Neural progenitor cell (in vitro differentiated cells): Measurements from ENCODE around the gene GUCY1A2. TPM values are rescaled to one million over a fixed set of nuclear protein-coding genes. Genes with fewer than 3 reads are reported as not detected.

Source experiments
- DNase-seq: peaks from one replicate; pipeline ENCODE4 v3.0.0-alpha.2; 2016; ENCODE audit warnings: low spot score
- H2AFZ ChIP-seq: fragments of 200-600 bp; sonication (generic); replicated peaks from 2 replicates; pipeline ENCODE4 v1.6.1; 2016; ENCODE audit warnings: antibody characterized with exemption
- H3F3A ChIP-seq: fragments of 200-600 bp; sonication (generic); 2 replicates; pipeline ENCODE4 v1.6.1; 2016; ENCODE audit warnings: antibody characterized with exemption, low read depth
- H3K27ac ChIP-seq: fragments of 200-600 bp; sonication (generic); 2 replicates; pipeline ENCODE4 v1.5.1; 2016; ENCODE audit warnings: mild to moderate bottlenecking
- H3K27me3 ChIP-seq: fragments of 200-600 bp; sonication (generic); 2 replicates; pipeline ENCODE4 v1.6.1; 2016; ENCODE audit warnings: mild to moderate bottlenecking, moderate library complexity
- H3K36me3 ChIP-seq: fragments of 200-600 bp; sonication (generic); 2 replicates; pipeline ENCODE4 v1.5.1; 2016
- H3K4me1 ChIP-seq: fragments of 200-600 bp; sonication (generic); 2 replicates; pipeline ENCODE4 v1.6.1; 2016; ENCODE audit warnings: mixed run types
- H3K4me2 ChIP-seq: fragments of 200-600 bp; sonication (generic); 2 replicates; pipeline ENCODE4 v1.6.1; 2016
- H3K4me3 ChIP-seq: fragments of 200-600 bp; sonication (generic); 2 replicates; pipeline ENCODE4 v1.5.1; 2016
- H3K79me2 ChIP-seq: fragments of 200-600 bp; sonication (generic); 2 replicates; pipeline ENCODE4 v1.6.1; 2016; ENCODE audit warnings: low read depth
- H3K9ac ChIP-seq: fragments of 200-600 bp; sonication (generic); 2 replicates; pipeline ENCODE4 v1.6.1; 2016
- H3K9me3 ChIP-seq: fragments of 200-600 bp; sonication (generic); 2 replicates; pipeline ENCODE4 v1.5.1; 2016; ENCODE audit warnings: low read depth
- H4K20me1 ChIP-seq: fragments of 200-600 bp; sonication (generic); 2 replicates; pipeline ENCODE4 v1.6.1; 2016; ENCODE audit warnings: low read depth
- H3K27ac Mint-ChIP-seq: 3 replicates; pipeline ENCODE4 v1.8.0; 2021; ENCODE audit warnings: mixed read lengths
- H3K27me3 Mint-ChIP-seq: 2 replicates; pipeline ENCODE4 v1.8.0; 2022; ENCODE audit warnings: low read depth, mild to moderate bottlenecking, inconsistent platforms, moderate library complexity, mixed read lengths; ENCODE audit not compliant: insufficient read depth
- H3K36me3 Mint-ChIP-seq: 3 replicates; pipeline ENCODE4 v1.8.0; 2021; ENCODE audit warnings: mixed read lengths
- H3K4me1 Mint-ChIP-seq: 3 replicates; pipeline ENCODE4 v1.8.0; 2021; ENCODE audit warnings: mixed read lengths
- H3K4me3 Mint-ChIP-seq: 3 replicates; pipeline ENCODE4 v1.8.0; 2021; ENCODE audit warnings: mild to moderate bottlenecking, moderate library complexity, mixed read lengths
- H3K9me3 Mint-ChIP-seq: 3 replicates; pipeline ENCODE4 v1.8.0; 2020; ENCODE audit warnings: mixed read lengths
- CTCF ChIP-seq: fragments of 200-600 bp; sonication (generic); IDR thresholded peaks from 2 replicates; pipeline ENCODE4 v1.5.1; 2017; ENCODE audit warnings: antibody characterized with exemption, mild to moderate bottlenecking
- EZH2 ChIP-seq: fragments of 200-600 bp; sonication (generic); IDR thresholded peaks from 2 replicates; pipeline ENCODE4 v1.6.1; 2017; ENCODE audit warnings: antibody characterized with exemption, mild to moderate bottlenecking, moderate library complexity
- EZH2phosphoT487 ChIP-seq: fragments of 200-600 bp; sonication (generic); IDR thresholded peaks from 2 replicates; pipeline ENCODE4 v1.6.1; 2017; ENCODE audit warnings: antibody characterized with exemption
- total RNA-seq: library from RNA; depleted of rRNA; stranded (reverse); fragments of >200 nt; gene quantifications from 2 replicates; pipeline ENCODE4 v1.2.3, GENCODE V29; 2015; ENCODE audit warnings: low replicate concordance

Gene GUCY1A2
- total RNA-seq, 1 donor from 2014 or later = 0.54 TPM

- no peaks in the 10 kb centered on the region for H3K27me3 ChIP-seq
- H3K4me3 ChIP-seq = no peak overlapping the region
- no peaks in the 10 kb centered on the region for H3K79me2 ChIP-seq
- no peaks in the 10 kb centered on the region for H3F3A ChIP-seq
- Mint-ChIP-seq H3K36me3 (no peaks in the 10 kb centered on the region), H3K9me3 (peaks cover 13% of the 10 kb centered on the region), H3K4me3 (no peak overlapping the region), H3K27ac (no peak overlapping the region), H3K4me1 (no peaks in the 10 kb centered on the region), H3K27me3 (peaks cover 2% of the 10 kb centered on the region)
- H3K27ac ChIP-seq = no peak overlapping the region
- H3K9me3 ChIP-seq = no peaks in the 10 kb centered on the region
- H4K20me1 ChIP-seq = no peaks in the 10 kb centered on the region
- no peak overlapping the region for H3K4me2 ChIP-seq
- H3K4me1 ChIP-seq = no peaks in the 10 kb centered on the region
- TF ChIP-seq CTCF = no peak
- no peaks in the 10 kb centered on the region for H3K36me3 ChIP-seq
- H2AFZ ChIP-seq = no peak overlapping the region
- DNase-seq = no peak
- H3K9ac ChIP-seq = no peak overlapping the region
Observed at GRCh38 chr11:107042748-107043147, 24.5 kb upstream of the GUCY1A2 start.

- H3K4me1 Mint-ChIP-seq = no peaks in the 10 kb centered on the region
- Histone ChIP-seq H2AFZ (no peak overlapping the region), H3F3A (no peaks in the 10 kb centered on the region), H4K20me1 (no peaks in the 10 kb centered on the region), H3K9me3 (no peaks in the 10 kb centered on the region), H3K27ac (no peak overlapping the region), H3K79me2 (no peaks in the 10 kb centered on the region), H3K4me3 (no peak overlapping the region), H3K4me1 (no peaks in the 10 kb centered on the region), H3K9ac (no peak overlapping the region), H3K36me3 (no peaks in the 10 kb centered on the region), H3K4me2 (no peak overlapping the region), H3K27me3 (no peaks in the 10 kb centered on the region)
- no peak overlapping the region for H3K4me3 Mint-ChIP-seq
- H3K27me3 Mint-ChIP-seq = peaks cover 2% of the 10 kb centered on the region
- no peak for DNase-seq
- no peaks in the 10 kb centered on the region for H3K36me3 Mint-ChIP-seq
- no peak overlapping the region for H3K27ac Mint-ChIP-seq
- H3K9me3 Mint-ChIP-seq = peaks cover 13% of the 10 kb centered on the region
- no peak for TF ChIP-seq CTCF
- TF ChIP-seq EZH2 = no peak
- TF ChIP-seq EZH2phosphoT487 = no peak
Observed at GRCh38 chr11:107041088-107041444, 22.8 kb upstream of the GUCY1A2 start.

- TF ChIP-seq EZH2 = no peak
- TF ChIP-seq EZH2phosphoT487 = no peak
- TF ChIP-seq CTCF = no peak
- H3K27ac ChIP-seq = no peak overlapping the region
- Mint-ChIP-seq H3K27ac (no peak overlapping the region), H3K4me3 (no peak overlapping the region), H3K36me3 (no peaks in the 10 kb centered on the region), H3K4me1 (no peaks in the 10 kb centered on the region), H3K27me3 (peaks cover 2% of the 10 kb centered on the region), H3K9me3 (peaks cover 13% of the 10 kb centered on the region)
- no peaks in the 10 kb centered on the region for H3K4me1 ChIP-seq
- no peak overlapping the region for H3K4me2 ChIP-seq
- H3K36me3 ChIP-seq = no peaks in the 10 kb centered on the region
- H3K79me2 ChIP-seq = no peaks in the 10 kb centered on the region
- DNase-seq = no peak
- no peaks in the 10 kb centered on the region for H3K9me3 ChIP-seq
- H3K4me3 ChIP-seq = no peak overlapping the region
- H3K27me3 ChIP-seq = no peaks in the 10 kb centered on the region
- no peak overlapping the region for H2AFZ ChIP-seq
- no peaks in the 10 kb centered on the region for H3F3A ChIP-seq
- no peaks in the 10 kb centered on the region for H4K20me1 ChIP-seq
- no peak overlapping the region for H3K9ac ChIP-seq
Observed at GRCh38 chr11:107040433-107041087, 22.3 kb upstream of the GUCY1A2 start.
